IPS DF 19.7 (cell line): ENCODE results near the gene ADGRD1.

Source experiments
- DNase-seq: peaks from one replicate; pipeline ENCODE4 v3.0.0-alpha.2; 2013; ENCODE audit warnings: low read depth, low spot score

ADGRD1 gene

GRCh38 chr12:131007031-131007739 lies 53.5 kb downstream of the ADGRD1 start:
- no peak for DNase-seq

GRCh38 chr12:131007740-131008117 lies 54.0 kb downstream of the ADGRD1 start:
- no peak for DNase-seq

- DNase-seq = no peak
Measured at GRCh38 chr12:131008131-131008912, 54.6 kb downstream of the ADGRD1 start.

DNA sequence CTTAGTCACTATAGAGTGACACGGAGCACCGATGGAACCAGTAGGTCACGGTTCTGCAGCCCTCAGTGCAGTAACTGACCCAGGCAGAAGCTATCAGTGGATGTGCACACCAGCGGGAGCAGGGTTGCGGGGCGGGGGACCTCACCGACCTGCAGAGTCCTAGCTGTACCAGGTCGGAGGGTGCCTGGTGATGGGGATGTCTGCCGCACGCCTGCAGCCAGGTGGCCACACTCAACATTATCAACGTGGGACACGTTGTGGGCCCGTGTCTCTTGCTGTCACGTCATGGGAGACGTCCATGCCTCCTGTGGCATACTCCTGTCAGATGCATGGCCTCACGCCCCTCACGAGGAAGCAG lies 55.2 kb downstream of the ADGRD1 start:
- DNase-seq = no peak

- no peak for DNase-seq
Measured at GRCh38 chr12:131009595-131010395, 56.1 kb downstream of the ADGRD1 start.

GRCh38 chr12:131010396-131011131 lies 56.9 kb downstream of the ADGRD1 start:
- no peak for DNase-seq

DNA sequence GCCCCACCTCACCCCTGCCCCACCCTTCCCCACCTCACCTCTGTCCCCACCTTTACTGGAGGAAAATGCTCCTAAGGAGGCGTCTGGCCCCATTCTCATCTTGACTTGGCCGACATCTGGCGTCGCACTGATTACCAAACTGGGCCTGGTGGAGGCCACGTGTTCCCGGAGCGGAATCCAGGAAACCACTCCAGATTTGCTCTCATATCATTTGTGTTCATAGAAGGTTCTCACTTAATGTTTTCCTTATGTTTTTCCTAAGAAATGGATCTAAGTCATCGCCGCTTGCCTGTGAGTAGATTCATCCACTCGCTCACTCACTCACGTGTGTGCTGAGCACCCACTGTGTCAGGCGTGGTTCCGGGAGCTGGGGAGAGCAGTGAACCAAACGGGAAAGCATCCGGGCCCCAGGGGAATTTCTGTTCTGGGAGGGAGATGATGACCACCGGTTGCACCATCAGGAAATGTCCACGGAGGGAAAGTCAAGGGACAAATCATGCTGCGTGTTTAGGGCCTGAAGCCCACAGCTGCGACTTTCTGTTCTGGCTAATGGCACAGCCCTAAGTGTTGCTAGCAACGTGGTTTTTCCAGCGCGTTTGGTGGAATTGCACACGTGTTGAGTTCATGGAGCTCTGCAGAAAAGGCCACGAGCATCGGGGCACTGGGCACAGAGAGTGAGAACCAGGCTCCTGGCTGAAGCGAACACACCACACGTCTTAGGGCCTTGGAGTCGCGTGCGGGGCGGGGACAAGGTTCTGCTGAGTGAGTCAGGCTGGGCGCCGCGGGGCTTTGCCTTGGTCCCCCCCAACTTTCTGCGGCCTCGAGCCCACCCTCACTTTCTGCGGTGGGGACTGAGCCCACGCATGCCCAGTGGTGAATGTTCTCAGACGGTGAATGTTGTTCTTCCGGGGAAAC lies 57.7 kb downstream of the ADGRD1 start:
- DNase-seq = no peak

- no peak for DNase-seq
Measured at GRCh38 chr12:131012279-131013069, 58.8 kb downstream of the ADGRD1 start.

GRCh38 chr12:131013118-131013517 lies 59.4 kb downstream of the ADGRD1 start:
- DNase-seq = no peak

DNA sequence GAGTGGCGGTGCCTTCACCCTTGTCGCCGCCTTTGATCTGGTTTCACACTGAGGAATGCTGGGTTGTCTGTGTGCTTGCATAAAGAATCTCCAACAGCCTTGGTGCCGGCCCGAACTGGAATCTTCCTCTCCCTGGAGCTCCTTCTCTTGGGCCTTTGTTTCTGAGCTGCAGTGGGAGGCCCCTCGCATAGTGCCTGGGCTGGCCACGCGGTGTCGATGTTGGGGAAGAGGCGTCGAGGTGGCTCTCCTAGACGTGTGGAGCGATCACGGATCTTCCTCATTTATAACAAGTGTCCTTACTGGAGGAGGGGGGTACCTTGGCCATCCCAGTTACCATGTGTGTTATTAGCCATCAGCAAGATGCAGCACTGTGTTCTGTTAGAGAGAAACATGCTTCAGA lies 60.6 kb downstream of the ADGRD1 start:
- DNase-seq = no peak

DNA sequence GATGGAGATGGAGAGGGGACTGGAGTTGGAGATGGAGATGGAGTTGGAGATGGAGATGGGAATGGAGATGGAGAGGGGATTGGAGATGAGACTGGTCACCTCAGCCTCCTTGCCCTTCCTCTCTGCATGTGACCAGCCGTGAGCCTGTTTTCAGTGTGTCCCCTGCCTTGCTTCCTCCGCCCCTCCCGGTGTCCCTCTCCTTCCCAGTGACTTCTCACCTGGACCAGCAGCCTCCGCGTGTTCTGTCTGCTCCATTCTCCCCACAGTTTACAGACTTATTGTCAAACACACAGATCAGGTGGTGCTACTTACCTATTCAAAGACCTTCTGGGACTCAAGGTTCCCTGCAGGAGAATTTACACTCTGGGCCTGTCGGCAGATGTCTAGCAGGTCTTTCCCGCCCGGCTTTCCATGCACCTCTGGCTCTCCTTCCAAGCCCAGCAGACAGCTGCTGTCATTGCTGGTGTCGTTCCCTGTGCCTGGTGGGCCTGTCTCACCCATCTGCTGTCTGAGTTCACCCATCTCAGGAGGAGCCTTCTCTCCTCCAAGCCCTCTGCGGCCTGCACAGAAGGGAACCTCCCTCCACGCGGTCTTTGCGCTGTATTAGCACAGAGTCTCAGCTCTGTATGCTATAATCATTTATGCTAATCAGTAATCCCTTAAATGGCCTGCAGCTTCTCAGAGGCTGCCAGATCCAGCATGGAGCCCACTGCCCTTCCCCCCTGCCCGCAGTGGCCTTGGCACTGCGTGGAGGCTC lies 62.1 kb downstream of the ADGRD1 start:
- DNase-seq = no peak

DNA sequence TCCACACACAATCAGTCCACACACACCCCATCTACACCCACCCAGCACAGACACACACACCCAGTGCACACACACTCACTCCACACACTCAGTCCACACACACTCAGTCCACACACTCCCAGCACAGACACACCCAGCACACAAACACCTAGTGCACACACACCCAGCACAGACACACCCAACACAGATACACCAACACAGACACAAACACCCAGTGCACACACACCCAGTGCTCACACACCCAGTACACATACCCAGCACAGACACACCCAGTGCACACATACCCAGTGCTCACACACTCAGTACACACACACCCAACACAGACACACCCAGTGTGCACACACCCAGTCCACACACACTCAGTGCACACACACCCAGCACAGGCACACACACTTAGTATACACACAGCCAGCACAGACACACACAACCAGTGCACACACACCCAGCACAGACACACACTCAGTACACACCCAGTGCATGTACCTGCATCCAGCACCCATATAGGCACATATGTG lies 63.8 kb downstream of the ADGRD1 start:
- DNase-seq = no peak

GRCh38 chr12:131018019-131018620 lies 64.4 kb downstream of the ADGRD1 start:
- DNase-seq = no peak

- DNase-seq = no peak
Measured at GRCh38 chr12:131018808-131019397, 65.2 kb downstream of the ADGRD1 start.

DNA sequence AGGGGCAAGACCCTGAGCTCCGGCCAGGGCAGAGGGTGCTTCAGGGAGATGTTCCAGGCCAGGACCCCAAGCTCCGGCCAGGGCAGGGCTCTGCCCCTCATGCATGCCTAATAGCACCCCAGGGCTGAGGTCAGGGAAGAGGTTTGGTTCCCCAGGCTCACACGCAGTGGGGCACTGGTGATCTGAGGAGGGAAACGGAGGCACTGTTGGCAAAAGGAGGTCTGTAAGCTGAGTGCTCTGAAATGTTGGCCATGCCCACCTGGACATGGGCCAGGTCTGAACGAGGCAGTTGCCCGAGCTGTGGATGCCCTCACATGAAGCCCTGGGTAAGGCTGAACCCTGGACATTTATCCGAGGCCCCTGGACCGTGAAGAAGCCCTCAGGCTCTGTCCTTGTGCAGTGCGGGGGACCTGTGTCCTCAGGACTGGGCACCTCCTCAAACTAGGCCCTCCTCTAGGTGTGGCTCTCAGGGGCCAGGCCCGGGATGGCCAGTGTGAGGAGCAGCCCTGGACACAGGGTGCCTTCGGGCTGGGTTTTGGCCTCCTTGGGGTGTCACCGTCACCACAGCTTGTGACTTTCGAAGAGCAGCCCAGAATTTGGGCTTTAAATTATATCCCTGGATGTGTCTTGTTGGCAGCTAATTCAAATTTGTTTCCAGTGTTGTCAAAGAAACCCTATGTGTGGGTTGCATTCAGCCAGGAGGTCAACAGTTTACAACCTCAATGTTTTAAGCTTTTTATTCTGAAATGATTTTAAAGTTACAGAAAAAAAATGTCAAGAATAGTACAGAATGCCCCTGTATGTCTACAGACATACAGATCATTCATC lies 66.8 kb downstream of the ADGRD1 start:
- DNase-seq = no peak

DNA sequence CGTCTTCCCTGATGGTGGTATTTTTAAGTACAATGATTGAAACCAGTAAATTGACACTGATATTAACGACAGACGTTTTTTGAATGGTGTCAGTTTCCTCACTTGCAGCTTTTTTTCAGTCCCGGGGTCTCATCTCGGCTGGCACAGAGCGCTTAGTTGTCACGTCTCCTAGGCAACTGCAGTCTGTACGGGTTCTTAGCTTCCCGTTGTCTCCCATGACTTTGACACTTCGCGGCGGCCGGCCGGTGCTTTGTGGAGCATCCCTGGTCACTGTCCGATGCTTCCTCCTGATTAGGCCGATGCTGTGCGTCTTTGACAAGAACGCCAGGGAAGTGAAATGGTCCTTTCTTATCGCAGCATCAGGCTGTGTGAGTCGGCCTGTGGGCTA lies 67.4 kb downstream of the ADGRD1 start:
- DNase-seq = no peak

DNA sequence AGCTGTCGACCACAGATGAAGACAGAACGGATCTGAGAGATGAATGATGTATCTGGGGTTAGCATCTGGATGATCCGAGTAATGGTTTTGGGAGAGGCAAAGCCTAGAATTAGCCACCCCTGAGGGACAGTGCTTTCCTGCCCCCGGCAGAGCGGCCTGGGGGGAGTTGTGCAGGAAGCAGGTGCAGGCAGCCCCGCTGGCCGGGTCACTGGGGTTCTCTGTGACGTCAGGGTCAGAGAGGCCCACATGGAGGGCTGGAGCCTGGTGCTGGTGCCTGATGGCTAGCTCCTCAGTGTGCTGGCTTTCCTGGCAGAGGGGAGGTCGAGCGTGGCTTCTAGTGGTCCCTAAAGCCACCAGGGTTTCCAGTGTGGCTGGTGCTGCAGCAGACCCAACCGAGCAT lies 70.3 kb downstream of the ADGRD1 start:
- no peak for DNase-seq
